Fibroblast of pulmonary artery (primary cell): Measurements from ENCODE around the gene MIA2.
"Not testable (repeated sequence)": the region's sequence is repeated elsewhere in the genome, so short reads cannot be mapped to it uniquely, and the experiment has no call there.

ENCODE experiments used
- DNase-seq: peaks from one replicate; pipeline ENCODE4 v3.0.0-alpha.2; 2010; ENCODE audit warnings: low read depth
- H3K4me3 ChIP-seq: replicated peaks from 2 replicates; pipeline ENCODE4 v1.5.1; 2011; ENCODE audit warnings: low read depth, mild to moderate bottlenecking, control low read depth, low read length, moderate library complexity
- CTCF ChIP-seq: IDR thresholded peaks from 2 replicates; pipeline ENCODE4 v1.5.1; 2011; ENCODE audit warnings: mild to moderate bottlenecking, control low read depth, low read length, inconsistent platforms; ENCODE audit errors: missing control alignments

Gene MIA2

DNA sequence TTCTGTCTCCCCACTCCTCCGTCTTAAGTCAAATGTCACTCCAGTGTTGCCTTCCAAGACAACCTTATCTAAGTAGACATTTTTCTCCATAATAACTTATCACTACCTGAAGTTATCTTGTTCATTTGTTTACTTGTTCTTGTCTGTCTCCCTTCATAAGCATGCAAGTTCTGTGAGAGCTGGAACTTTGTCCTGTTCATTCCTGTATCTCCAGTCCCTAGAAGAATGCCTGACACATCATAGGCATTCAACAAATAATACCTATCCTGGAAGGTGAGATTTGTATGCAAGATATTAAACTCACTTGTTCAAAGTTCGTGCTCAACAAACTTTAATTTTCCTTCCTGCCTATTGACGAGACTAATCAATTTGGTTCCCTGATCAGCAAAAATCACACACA, 5.7 kb upstream of the MIA2 start:
- DNase-seq = no peak
- H3K4me3 ChIP-seq = no peak overlapping the region
- TF ChIP-seq CTCF = no peak

- DNase-seq = no peak
- no peak overlapping the region for H3K4me3 ChIP-seq
- TF ChIP-seq CTCF = no peak
Observed at GRCh38 chr14:39228509-39229221, 5.0 kb upstream of the MIA2 start.

DNA sequence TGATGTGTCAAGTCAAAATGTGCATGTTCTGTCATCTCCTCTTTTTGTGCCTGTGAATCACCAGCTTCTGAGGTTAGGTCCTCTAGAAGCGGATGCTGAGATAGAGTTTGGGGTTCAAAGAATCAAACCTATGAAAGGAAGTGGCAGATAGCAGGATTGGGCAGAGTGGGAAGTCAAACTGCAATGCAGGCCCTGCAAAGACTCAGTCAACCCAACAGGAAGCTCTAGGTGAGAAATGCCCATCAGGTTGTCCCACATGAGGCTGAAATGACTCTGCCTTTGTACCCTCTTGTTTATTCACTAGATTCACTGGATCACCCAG, 4.5 kb upstream of the MIA2 start:
- DNase-seq = no peak
- no peak for TF ChIP-seq CTCF
- H3K4me3 ChIP-seq = no peak overlapping the region

DNA sequence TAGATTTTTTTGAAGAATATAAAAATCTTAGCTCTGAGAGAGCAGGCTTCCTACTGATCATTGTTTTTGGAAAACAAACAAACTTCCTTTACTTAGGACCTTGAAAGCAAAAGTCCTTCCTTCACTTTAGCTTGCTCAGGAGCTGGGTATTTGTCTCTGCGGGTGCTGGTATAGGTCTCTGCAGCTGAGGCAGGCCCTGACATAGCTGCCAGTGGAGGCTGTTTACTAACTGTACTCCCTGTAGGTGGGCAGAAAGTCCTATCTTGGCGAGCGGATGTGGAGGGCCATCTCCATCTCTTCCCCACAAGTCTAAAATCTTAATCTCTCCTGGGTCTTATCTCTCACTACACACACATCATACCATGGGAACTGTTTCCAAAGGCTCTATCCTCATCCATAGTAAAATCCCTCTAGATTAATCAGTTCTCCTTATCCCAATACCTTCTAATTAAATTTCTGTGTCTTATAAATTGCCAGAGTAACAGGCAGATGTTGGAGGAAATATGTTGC, 4.1 kb upstream of the MIA2 start:
- no peak for DNase-seq
- TF ChIP-seq CTCF = no peak
- no peak overlapping the region for H3K4me3 ChIP-seq

DNA sequence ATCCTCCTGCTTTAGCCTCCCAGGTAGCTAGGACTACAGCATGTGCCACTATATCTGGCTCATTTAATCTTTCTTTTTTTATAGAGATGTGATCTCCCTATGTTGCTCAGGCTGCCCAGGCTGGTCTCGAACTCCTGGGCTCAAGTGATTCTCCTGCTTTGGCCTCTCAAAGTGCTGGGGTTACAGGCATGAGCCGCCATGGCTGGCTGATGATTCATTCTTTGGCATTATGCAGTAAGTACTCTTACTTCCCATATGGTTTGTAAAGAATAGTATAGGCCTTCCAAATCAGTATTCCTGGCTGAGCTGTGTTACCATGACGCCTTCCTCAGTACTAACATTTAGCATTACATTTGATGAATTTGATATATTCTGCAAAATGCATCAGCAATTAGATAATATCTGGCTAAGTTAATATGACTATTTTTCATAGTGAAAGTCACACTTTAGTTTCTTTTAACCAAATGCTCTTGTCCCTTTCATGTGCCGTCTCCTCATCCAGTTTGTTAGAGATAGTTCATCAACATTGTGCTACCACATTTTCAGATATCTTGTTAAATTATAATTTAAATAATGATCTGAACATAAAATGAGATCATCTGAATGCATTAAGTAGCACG, 3.2 kb upstream of the MIA2 start:
- no peak overlapping the region for H3K4me3 ChIP-seq
- no peak for TF ChIP-seq CTCF
- peak; percentile 35 for DNase-seq

- H3K4me3 ChIP-seq = not testable (repeated sequence)
- TF ChIP-seq CTCF = peak; percentile 20
- peak; percentile 79 for DNase-seq
Observed at GRCh38 chr14:39231751-39232553, 1.8 kb upstream of the MIA2 start.
